WI38 (cell line): Measurements from ENCODE around the gene FFAR4.

ENCODE experiments used
- H3K4me3 ChIP-seq: 2 replicates; pipeline ENCODE4 v1.5.1; 2011; ENCODE audit warnings: low read depth, mild to moderate bottlenecking, control low read depth, low read length
- TF ChIP-seq, protein P1 (sequence below): IDR thresholded peaks from 2 replicates; pipeline ENCODE4 v1.5.1; 2012; ENCODE audit warnings: low read depth, mild to moderate bottlenecking, control low read depth, low read length

FFAR4 gene

GRCh38 chr10:93614101-93614825 lies 47.8 kb downstream of the FFAR4 start:
- TF ChIP-seq, protein P1, sequence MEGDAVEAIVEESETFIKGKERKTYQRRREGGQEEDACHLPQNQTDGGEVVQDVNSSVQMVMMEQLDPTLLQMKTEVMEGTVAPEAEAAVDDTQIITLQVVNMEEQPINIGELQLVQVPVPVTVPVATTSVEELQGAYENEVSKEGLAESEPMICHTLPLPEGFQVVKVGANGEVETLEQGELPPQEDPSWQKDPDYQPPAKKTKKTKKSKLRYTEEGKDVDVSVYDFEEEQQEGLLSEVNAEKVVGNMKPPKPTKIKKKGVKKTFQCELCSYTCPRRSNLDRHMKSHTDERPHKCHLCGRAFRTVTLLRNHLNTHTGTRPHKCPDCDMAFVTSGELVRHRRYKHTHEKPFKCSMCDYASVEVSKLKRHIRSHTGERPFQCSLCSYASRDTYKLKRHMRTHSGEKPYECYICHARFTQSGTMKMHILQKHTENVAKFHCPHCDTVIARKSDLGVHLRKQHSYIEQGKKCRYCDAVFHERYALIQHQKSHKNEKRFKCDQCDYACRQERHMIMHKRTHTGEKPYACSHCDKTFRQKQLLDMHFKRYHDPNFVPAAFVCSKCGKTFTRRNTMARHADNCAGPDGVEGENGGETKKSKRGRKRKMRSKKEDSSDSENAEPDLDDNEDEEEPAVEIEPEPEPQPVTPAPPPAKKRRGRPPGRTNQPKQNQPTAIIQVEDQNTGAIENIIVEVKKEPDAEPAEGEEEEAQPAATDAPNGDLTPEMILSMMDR, result no peak
- H3K4me3 ChIP-seq, result no peak overlapping the region

DNA sequence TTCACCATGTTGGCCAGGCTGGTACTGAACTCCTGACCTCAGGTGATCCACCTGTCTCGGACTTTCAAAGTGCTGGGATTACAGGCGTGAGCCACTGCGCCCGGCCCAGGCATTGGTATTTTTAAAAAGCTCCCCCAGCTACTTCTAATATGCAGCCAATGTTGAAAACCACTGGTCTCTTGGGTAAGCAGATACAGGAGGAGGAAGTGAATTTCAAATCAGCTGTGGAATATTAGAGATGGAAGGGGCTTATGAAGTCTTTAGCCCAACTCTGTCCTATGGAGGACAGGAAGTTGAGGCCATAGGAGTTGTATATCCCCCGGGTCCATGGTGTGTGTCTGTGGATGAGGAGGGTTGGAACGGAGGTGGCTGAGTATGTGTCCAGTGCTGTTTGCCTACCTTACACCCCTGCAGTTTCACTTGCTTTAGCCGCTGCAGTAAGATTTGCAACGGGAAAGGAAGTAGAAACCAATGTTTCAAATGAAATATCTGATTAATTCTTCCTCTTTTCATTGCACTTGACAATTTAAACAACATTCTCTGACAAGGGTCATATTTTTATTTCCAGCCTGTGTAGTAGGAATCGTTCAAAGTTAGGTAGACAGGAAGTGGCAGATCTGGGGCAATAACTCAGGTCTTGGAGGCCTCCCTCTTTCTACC lies 49.2 kb downstream of the FFAR4 start:
- H3K4me3 ChIP-seq, result no peak overlapping the region

GRCh38 chr10:93620925-93621324 lies 54.5 kb downstream of the FFAR4 start:
- H3K4me3 ChIP-seq, result no peak overlapping the region
- TF ChIP-seq, protein P1, result no peak

More for the DNA sequence above, 49.2 kb downstream of the FFAR4 start:
- TF ChIP-seq, protein P1, result no peak

GRCh38 chr10:93622942-93623341 lies 56.5 kb downstream of the FFAR4 start:
- no peak overlapping the region for H3K4me3 ChIP-seq
- TF ChIP-seq, protein P1, result no peak

- TF ChIP-seq, protein P1, result no peak
- H3K4me3 ChIP-seq, result no peak overlapping the region
Observed at GRCh38 chr10:93628858-93629257, 62.4 kb downstream of the FFAR4 start.

GRCh38 chr10:93629647-93630305 lies 63.3 kb downstream of the FFAR4 start:
- no peak overlapping the region for H3K4me3 ChIP-seq
- TF ChIP-seq, protein P1, result no peak
